GM12874 (cell line): Measurements from ENCODE around the gene GCM1.

ENCODE experiments used
- CTCF ChIP-seq: IDR thresholded peaks from 2 replicates; pipeline ENCODE4 v1.5.1; 2011; ENCODE audit warnings: low read depth, mild to moderate bottlenecking, control low read depth, low read length, moderate library complexity; ENCODE audit not compliant: insufficient read depth

Gene GCM1

DNA sequence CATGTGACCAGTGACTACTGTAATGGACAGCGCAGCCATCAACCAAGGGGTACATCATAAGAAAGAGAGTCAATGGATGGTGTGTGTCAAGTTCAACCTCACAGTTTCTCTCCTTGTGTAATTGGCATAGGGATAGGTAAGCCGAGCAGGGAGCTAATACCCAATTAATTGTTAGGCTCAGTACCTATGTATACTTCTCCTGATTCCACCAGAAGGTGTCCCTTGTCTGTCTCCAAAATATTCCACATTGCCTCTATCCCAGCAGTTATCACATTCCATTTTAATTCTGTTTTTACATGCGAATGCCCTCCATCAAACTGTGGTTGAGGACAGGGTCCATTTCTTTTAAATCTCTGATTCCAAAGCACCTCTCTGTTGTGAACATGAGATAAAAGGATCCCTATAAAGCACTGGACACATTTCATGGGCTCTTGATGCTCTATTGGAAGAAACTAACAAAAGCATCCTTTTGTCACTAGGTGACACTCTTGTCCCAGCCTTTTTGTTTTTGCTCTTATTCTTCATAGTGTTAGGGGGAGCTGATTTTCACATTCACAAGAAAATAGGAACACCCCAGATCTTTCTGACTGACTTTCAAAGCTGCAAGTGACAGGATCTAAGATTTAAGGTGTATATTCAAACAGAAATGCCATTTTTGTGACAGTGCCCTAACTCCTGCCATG, 44.5 kb downstream of the GCM1 start:
- no peak for TF ChIP-seq CTCF

DNA sequence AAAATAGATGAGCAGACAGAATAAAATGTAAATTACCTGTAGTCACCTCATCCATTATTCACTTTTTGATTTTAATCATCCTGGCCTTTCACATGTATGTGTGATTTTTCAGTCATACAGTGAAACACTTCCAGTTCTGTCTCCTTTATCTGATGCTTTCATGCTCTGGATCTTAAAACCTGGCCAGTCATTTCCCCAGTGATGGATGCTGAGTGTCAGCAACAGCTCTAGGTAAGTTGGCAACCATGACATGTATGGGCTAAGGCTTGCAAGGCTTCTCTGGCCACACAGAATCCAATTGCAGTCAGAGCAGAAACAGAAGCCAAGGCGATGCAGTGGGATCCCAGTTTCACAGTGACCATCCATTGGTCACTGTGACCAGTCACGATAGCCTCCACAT, 47.6 kb downstream of the GCM1 start:
- no peak for TF ChIP-seq CTCF

DNA sequence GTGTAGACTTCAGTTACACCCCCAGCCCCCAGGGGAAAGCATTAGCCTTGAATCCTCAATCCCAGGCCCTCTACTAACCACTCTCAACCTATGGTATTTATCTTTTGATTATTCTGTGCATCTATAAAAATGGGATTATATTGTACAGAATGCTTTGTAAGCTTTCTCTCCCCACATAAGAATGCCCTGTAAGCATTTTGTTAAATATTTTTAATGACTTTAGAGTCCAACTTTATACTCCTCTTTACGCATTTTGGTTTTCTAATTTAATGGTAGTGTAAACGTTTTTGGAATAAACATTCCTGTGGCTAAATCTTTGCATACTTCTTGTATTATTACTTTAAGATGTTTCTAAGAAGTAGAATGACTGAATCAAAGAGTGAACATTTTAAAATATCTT, 48.1 kb downstream of the GCM1 start:
- no peak for TF ChIP-seq CTCF

- TF ChIP-seq CTCF = no peak
Measured at GRCh38 chr6:53095716-53096115, 52.9 kb downstream of the GCM1 start.

- no peak for TF ChIP-seq CTCF
Measured at GRCh38 chr6:53095270-53095669, 53.4 kb downstream of the GCM1 start.

DNA sequence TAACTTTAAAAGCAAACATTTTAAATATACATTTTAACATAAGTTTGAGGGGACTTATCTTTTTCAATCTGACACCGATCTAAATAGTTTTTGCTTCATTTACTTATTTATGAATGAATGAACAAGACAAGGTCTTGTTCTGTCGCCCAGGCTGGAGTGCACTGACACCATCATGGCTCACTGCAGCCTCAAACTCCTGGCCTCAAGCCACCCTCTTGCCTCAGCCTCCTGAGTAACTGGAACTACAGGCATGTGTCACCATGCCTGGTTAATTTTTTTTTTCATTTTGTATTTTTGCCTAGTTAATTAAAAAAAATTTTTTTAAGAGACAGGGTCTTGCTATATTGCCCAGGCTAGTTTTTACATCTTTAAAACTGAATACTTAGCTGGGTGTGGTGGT, 58.1 kb downstream of the GCM1 start:
- no peak for TF ChIP-seq CTCF

- no peak for TF ChIP-seq CTCF
Measured at GRCh38 chr6:53089948-53090347, 58.7 kb downstream of the GCM1 start.
